A549 (cell line): ENCODE measurements around the gene MVK. TPM values are rescaled to one million over a fixed set of nuclear protein-coding genes. Genes with fewer than 3 reads are reported as not detected.

Experiments used
- ATAC-seq, 2 experiments: fragments of 200-7000 bp in 1 of 2; fragments of >200 bp in 1 of 2; cut with Nextera tagmentation in 1 of 2; cut with Tn5 transposase in 1 of 2; 3 replicates each; pipeline versions ENCODE4 v1.8.0 to v1.9.1; 2018 to 2020; ENCODE audit warnings: mild to moderate bottlenecking in 1 of 2, moderate library complexity in 1 of 2
- CTCF ChIA-PET: fragments of 300-600 bp; sonication (Branson Sonifier 250); formaldehyde crosslinking; extraction: SDS; loops from one replicate; lab custom pipeline; 2021; ENCODE audit warnings: antibody characterized with exemption, inconsistent platforms; lab: Yijun Ruan, JAX
- POLR2A ChIA-PET: fragments of 350-600 bp; formaldehyde crosslinking; extraction: SDS; loops from one replicate; lab custom pipeline; 2021; ENCODE audit warnings: antibody characterized with exemption, inconsistent platforms; lab: Yijun Ruan, JAX
- DNase-seq, 2 experiments: peaks; one replicate each; pipeline versions ENCODE4 v3.0.0 to v3.0.0-alpha.2; 2011 to 2016; ENCODE audit warnings: low read depth in 1 of 2, low spot score in 1 of 2
- FAIRE-seq: peaks from 2 replicates; lab custom pipeline; 2011; peaks lifted over from hg19 to GRCh38; lab: Jason Lieb, UNC
- H3K27ac ChIP-seq, 2 experiments: fragments of >200 bp; sonication (Bioruptor Twin); formaldehyde crosslinking; 3 replicates each; pipeline ENCODE4 v1.5.1; 2016 to 2017
- H3K4me1 ChIP-seq: fragments of >200 bp; sonication (Bioruptor Twin); formaldehyde crosslinking; 3 replicates; pipeline ENCODE4 v1.6.1; 2016
- H3K4me2 ChIP-seq: fragments of >200 bp; sonication (Bioruptor Twin); formaldehyde crosslinking; 3 replicates; pipeline ENCODE4 v1.6.1; 2016
- H3K4me3 ChIP-seq: fragments of >200 bp; sonication (Bioruptor Twin); formaldehyde crosslinking; 3 replicates; pipeline ENCODE4 v1.5.1; 2016
- H3K9me3 ChIP-seq: fragments of >200 bp; sonication (Bioruptor Twin); formaldehyde crosslinking; 3 replicates; pipeline ENCODE4 v1.6.1; 2016
- CBX2 ChIP-seq: fragments of 200-600 bp; sonication (generic); IDR thresholded peaks from 2 replicates; pipeline ENCODE4 v1.6.1; 2016; ENCODE audit warnings: low read depth, mild to moderate bottlenecking, borderline replicate concordance
- CBX8 ChIP-seq: fragments of 200-600 bp; sonication (generic); IDR thresholded peaks from 2 replicates; pipeline ENCODE4 v1.6.1; 2016
- ESRRA ChIP-seq: fragments of 150-350 bp; IDR thresholded peaks from 2 replicates; pipeline ENCODE4 v1.6.1; 2014; ENCODE audit warnings: mild to moderate bottlenecking, low read length, borderline replicate concordance
- FOSB ChIP-seq: fragments of 250-450 bp; sonication (Bioruptor Pico); IDR thresholded peaks from 2 replicates; pipeline ENCODE4 v1.5.0; 2020; ENCODE audit warnings: mild to moderate bottlenecking, moderate library complexity
- FOSL2 ChIP-seq, 2 experiments: fragments of 450-650 bp in 1 of 2; fragments of >200 bp in 1 of 2; sonication (Bioruptor Twin) in 1 of 2; formaldehyde crosslinking; IDR thresholded peaks; 2 replicates each; pipeline versions ENCODE4 v1.5.0 to v1.6.1; 2016 to 2020; ENCODE audit warnings: mild to moderate bottlenecking in 1 of 2, moderate library complexity in 1 of 2
- HOXB5 ChIP-seq: fragments of 250-450 bp; sonication (Bioruptor Pico); IDR thresholded peaks from 2 replicates; pipeline ENCODE4 v1.5.0; 2020; ENCODE audit warnings: mild to moderate bottlenecking, moderate library complexity
- MAFK ChIP-seq: fragments of 450-650 bp; IDR thresholded peaks from 2 replicates; pipeline ENCODE4 v1.6.1; 2014; ENCODE audit not compliant: partially characterized antibody
- NFE2L2 ChIP-seq: fragments of 150-350 bp; conservative IDR thresholded peaks from 2 replicates; pipeline ENCODE4 v1.6.1; 2014; ENCODE audit warnings: low read length
- RCOR1 ChIP-seq: fragments of 150-350 bp; IDR thresholded peaks from 2 replicates; pipeline ENCODE4 v1.6.1; 2014; ENCODE audit warnings: antibody characterized with exemption, low read length, low read depth
- REST ChIP-seq: fragments of 200-600 bp; sonication (generic); IDR thresholded peaks from 2 replicates; pipeline ENCODE4 v1.6.1; 2016; ENCODE audit warnings: antibody characterized with exemption, mild to moderate bottlenecking, moderate library complexity
- RFX5 ChIP-seq: fragments of 450-650 bp; IDR thresholded peaks from 2 replicates; pipeline ENCODE4 v1.7.1; 2014; ENCODE audit warnings: antibody characterized with exemption, mild to moderate bottlenecking, moderate library complexity
- RNF2 ChIP-seq: fragments of 200-600 bp; sonication (generic); IDR thresholded peaks from 2 replicates; pipeline ENCODE4 v1.6.1; 2016; ENCODE audit warnings: low read depth, mild to moderate bottlenecking, antibody characterized with exemption, moderate library complexity, borderline replicate concordance
- SMC3 ChIP-seq: fragments of >200 bp; sonication (Bioruptor Twin); formaldehyde crosslinking; IDR thresholded peaks from 3 replicates; pipeline ENCODE4 v1.6.1; 2018; ENCODE audit warnings: inconsistent platforms
- TP53 ChIP-seq: fragments of 250-450 bp; sonication (Bioruptor Pico); IDR thresholded peaks from 2 replicates; pipeline ENCODE4 v1.5.0; 2021; ENCODE audit warnings: mild to moderate bottlenecking, moderate library complexity
- ZFP36 ChIP-seq: fragments of 450-650 bp; IDR thresholded peaks from 2 replicates; pipeline ENCODE4 v1.6.1; 2014; ENCODE audit warnings: borderline replicate concordance; ENCODE audit not compliant: partially characterized antibody
- WGBS: methylation state at CpG from one replicate; pipeline ENCODE4 v1.1.6; 2017; ENCODE audit errors: missing lambda C conversion rate; 5-methylcytosine and 5-hydroxymethylcytosine counted together
- polyA plus RNA-seq, 4 experiments: library from polyadenylated mRNA; depleted of rRNA in 3 of 4; stranded (reverse); fragments of >200 nt; fragmentation: RNase III in 1 of 4; extraction: RNeasy Plus Mini Kit Qiagen cat#74134 plus additional on column Dnase treatment in 1 of 4; gene quantifications; 2 replicates in 3 of 4; 3 replicates in 1 of 4; pipeline ENCODE4 v1.2.3, GENCODE V29; 2011 to 2017
- TF ChIP-seq, protein P1 (sequence below): fragments of >200 bp; sonication (Bioruptor Twin); formaldehyde crosslinking; IDR thresholded peaks from 3 replicates; pipeline ENCODE4 v1.6.1; 2016
- TF ChIP-seq, protein P2 (sequence below): fragments of 450-650 bp; IDR thresholded peaks from 2 replicates; pipeline ENCODE4 v1.6.1; 2014; ENCODE audit warnings: antibody characterized with exemption
- TF ChIP-seq, protein P3 (sequence below): fragments of >200 bp; sonication (Bioruptor Twin); formaldehyde crosslinking; IDR thresholded peaks from 3 replicates; pipeline ENCODE4 v1.5.1; 2016
- TF ChIP-seq, protein P4 (sequence below): fragments of 250-450 bp; sonication (Bioruptor Pico); IDR thresholded peaks from 2 replicates; pipeline ENCODE4 v1.5.0; 2020; ENCODE audit warnings: low read depth, mild to moderate bottlenecking, moderate library complexity

The MVK gene
- polyA plus RNA-seq, 2 of the 4 experiments (the other 2 are of a cell fraction) = 5.9 to 14.8 TPM

DNA sequence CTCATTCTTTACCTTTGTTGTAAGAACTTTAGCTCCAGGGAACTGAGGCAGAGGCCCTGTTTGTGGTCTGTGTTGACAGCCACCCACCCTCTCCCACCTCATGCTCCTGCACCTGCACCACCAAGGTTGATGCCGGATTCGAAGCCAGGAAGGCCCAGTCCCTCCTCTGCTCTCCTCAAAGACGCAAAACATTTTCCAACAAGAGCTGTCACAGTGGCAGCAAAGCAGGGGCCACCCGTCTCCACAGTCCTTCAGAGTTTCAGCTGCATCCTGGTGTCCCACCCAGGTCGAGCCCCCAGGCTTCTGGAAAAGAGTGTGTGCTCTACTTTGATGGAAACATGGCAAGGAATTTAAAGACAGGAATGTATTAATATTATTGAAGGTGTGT is 37.7 kb upstream of the MVK start:
- ChIA-PET POLR2A (no interaction called here), CTCF (interaction anchor here (1.6 to 2.7 kb wide), 2 partner anchors 17 to 239 kb away, joined by 4 to 9 read pairs; no protein-coding TSS in a partner anchor)
- Histone ChIP-seq H3K4me2 (no peak overlapping the region), H3K27ac (no peak overlapping the region), H3K4me3 (no peak overlapping the region), H3K4me1 (no peaks in the 10 kb centered on the region), H3K9me3 (no peaks in the 10 kb centered on the region)
- no peak for FAIRE-seq
- TF ChIP-seq CBX2 (no peak), RFX5 (no peak), CBX8 (no peak), SMC3 (no peak), ZFP36 (no peak), FOSL2 (IDR thresholded peaks at IDR 0.05) (no peak), FOSL2 (CRISPR knock-in tag; IDR thresholded peaks at IDR 0.05) (no peak), FOSB (no peak), MAFK (no peak), REST (no peak), RNF2 (no peak), NFE2L2 (no peak), RCOR1 (no peak), HOXB5 (CRISPR knock-in tag) (no peak), ESRRA (no peak), TP53 (CRISPR knock-in tag) (no peak)
- TF ChIP-seq, protein P1, sequence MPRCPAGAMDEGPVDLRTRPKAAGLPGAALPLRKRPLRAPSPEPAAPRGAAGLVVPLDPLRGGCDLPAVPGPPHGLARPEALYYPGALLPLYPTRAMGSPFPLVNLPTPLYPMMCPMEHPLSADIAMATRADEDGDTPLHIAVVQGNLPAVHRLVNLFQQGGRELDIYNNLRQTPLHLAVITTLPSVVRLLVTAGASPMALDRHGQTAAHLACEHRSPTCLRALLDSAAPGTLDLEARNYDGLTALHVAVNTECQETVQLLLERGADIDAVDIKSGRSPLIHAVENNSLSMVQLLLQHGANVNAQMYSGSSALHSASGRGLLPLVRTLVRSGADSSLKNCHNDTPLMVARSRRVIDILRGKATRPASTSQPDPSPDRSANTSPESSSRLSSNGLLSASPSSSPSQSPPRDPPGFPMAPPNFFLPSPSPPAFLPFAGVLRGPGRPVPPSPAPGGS = no peak
- TF ChIP-seq, protein P2, sequence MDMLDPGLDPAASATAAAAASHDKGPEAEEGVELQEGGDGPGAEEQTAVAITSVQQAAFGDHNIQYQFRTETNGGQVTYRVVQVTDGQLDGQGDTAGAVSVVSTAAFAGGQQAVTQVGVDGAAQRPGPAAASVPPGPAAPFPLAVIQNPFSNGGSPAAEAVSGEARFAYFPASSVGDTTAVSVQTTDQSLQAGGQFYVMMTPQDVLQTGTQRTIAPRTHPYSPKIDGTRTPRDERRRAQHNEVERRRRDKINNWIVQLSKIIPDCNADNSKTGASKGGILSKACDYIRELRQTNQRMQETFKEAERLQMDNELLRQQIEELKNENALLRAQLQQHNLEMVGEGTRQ = no peak
- TF ChIP-seq, protein P3, sequence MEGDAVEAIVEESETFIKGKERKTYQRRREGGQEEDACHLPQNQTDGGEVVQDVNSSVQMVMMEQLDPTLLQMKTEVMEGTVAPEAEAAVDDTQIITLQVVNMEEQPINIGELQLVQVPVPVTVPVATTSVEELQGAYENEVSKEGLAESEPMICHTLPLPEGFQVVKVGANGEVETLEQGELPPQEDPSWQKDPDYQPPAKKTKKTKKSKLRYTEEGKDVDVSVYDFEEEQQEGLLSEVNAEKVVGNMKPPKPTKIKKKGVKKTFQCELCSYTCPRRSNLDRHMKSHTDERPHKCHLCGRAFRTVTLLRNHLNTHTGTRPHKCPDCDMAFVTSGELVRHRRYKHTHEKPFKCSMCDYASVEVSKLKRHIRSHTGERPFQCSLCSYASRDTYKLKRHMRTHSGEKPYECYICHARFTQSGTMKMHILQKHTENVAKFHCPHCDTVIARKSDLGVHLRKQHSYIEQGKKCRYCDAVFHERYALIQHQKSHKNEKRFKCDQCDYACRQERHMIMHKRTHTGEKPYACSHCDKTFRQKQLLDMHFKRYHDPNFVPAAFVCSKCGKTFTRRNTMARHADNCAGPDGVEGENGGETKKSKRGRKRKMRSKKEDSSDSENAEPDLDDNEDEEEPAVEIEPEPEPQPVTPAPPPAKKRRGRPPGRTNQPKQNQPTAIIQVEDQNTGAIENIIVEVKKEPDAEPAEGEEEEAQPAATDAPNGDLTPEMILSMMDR = no peak
- TF ChIP-seq, protein P4, sequence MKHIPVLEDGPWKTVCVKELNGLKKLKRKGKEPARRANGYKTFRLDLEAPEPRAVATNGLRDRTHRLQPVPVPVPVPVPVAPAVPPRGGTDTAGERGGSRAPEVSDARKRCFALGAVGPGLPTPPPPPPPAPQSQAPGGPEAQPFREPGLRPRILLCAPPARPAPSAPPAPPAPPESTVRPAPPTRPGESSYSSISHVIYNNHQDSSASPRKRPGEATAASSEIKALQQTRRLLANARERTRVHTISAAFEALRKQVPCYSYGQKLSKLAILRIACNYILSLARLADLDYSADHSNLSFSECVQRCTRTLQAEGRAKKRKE (CRISPR knock-in tag) = no peak
- WGBS = 67% methylated on average over 5 of the region's 5 CpGs
- DNase-seq = no peak
- ATAC-seq = no peak
